Measurements from ENCODE around the gene CALN1. TPM values are rescaled to one million over a fixed set of nuclear protein-coding genes. Genes with fewer than 3 reads are reported as not detected.

Gene CALN1
- total RNA-seq, 1 donor from 2014 or later, result not detected

GRCh38 chr7:72321081-72321480, 91.1 kb downstream of the CALN1 start:
- H3K36me3 Mint-ChIP-seq (ENCODE audit: unreplicated experiment), result no peaks in the 10 kb centered on the region
- DNase-seq (ENCODE audit: extremely low spot score, unreplicated experiment), result no peak
- no peak overlapping the region for H3K27ac Mint-ChIP-seq (ENCODE audit: unreplicated experiment)
- TF ChIP-seq, protein P1, sequence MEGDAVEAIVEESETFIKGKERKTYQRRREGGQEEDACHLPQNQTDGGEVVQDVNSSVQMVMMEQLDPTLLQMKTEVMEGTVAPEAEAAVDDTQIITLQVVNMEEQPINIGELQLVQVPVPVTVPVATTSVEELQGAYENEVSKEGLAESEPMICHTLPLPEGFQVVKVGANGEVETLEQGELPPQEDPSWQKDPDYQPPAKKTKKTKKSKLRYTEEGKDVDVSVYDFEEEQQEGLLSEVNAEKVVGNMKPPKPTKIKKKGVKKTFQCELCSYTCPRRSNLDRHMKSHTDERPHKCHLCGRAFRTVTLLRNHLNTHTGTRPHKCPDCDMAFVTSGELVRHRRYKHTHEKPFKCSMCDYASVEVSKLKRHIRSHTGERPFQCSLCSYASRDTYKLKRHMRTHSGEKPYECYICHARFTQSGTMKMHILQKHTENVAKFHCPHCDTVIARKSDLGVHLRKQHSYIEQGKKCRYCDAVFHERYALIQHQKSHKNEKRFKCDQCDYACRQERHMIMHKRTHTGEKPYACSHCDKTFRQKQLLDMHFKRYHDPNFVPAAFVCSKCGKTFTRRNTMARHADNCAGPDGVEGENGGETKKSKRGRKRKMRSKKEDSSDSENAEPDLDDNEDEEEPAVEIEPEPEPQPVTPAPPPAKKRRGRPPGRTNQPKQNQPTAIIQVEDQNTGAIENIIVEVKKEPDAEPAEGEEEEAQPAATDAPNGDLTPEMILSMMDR (IDR thresholded peaks at IDR 0.05), result no peak
- H3K4me3 Mint-ChIP-seq (ENCODE audit: unreplicated experiment), result no peak overlapping the region
- no peaks in the 10 kb centered on the region for H3K27me3 Mint-ChIP-seq (ENCODE audit: unreplicated experiment)
- no peaks in the 10 kb centered on the region for H3K4me1 Mint-ChIP-seq (ENCODE audit: unreplicated experiment)
- peaks cover 13% of the 10 kb centered on the region for H3K9me3 Mint-ChIP-seq (ENCODE audit: unreplicated experiment)

- no peak for DNase-seq (ENCODE audit: extremely low spot score, unreplicated experiment)
- H3K9me3 Mint-ChIP-seq (ENCODE audit: unreplicated experiment), result peaks cover 13% of the 10 kb centered on the region
- no peaks in the 10 kb centered on the region for H3K4me1 Mint-ChIP-seq (ENCODE audit: unreplicated experiment)
- TF ChIP-seq, protein P1 (IDR thresholded peaks at IDR 0.05), result no peak
- H3K27ac Mint-ChIP-seq (ENCODE audit: unreplicated experiment), result no peak overlapping the region
- H3K27me3 Mint-ChIP-seq (ENCODE audit: unreplicated experiment), result no peaks in the 10 kb centered on the region
- no peaks in the 10 kb centered on the region for H3K36me3 Mint-ChIP-seq (ENCODE audit: unreplicated experiment)
- no peak overlapping the region for H3K4me3 Mint-ChIP-seq (ENCODE audit: unreplicated experiment)
Measured at GRCh38 chr7:72317341-72317740, 94.8 kb downstream of the CALN1 start.

DNA sequence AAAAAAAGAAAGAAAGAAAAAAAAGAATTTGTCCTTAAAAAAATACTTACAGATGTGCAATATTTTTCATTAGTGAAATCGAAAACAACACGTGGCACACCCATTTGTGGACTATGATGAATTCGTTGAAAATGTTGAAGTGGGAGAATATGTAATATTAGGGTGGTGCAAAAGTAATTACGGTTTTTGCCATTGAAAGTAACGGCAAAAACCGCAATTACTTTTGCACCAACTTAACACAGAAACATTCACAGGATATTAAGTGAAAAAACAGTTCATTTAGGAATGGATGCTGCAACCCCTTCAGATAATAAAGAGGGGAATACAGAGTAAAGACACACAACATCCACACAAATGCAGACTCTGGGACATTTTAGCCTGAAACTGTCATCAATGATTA, 96.0 kb downstream of the CALN1 start:
- Mint-ChIP-seq H3K9me3 (ENCODE audit: unreplicated experiment) (peaks cover 13% of the 10 kb centered on the region), H3K27me3 (ENCODE audit: unreplicated experiment) (no peaks in the 10 kb centered on the region), H3K4me1 (ENCODE audit: unreplicated experiment) (no peaks in the 10 kb centered on the region), H3K36me3 (ENCODE audit: unreplicated experiment) (no peaks in the 10 kb centered on the region), H3K4me3 (ENCODE audit: unreplicated experiment) (no peak overlapping the region), H3K27ac (ENCODE audit: unreplicated experiment) (no peak overlapping the region)
- TF ChIP-seq, protein P1 (IDR thresholded peaks at IDR 0.05), result no peak
- DNase-seq (ENCODE audit: extremely low spot score, unreplicated experiment), result no peak

DNA sequence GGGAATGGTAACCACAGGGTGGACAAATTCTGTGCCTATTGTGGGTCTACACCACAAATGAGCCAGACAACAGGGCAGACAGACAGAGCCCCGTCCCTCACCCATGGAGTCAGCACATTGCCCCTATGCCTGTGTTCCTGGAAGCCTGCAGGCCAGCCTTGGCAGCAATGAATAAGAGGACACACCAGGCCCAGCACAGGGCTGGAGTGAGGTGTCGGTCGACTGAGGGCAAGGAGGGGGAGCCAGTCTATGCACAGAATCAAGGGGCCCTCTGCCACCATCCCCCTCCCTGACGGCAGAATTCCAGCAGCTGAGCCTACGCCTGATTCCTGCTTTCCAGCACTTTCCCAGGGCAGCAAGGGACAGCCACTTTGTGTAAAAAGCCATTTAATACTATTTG, 98.2 kb downstream of the CALN1 start:
- TF ChIP-seq, protein P1 (IDR thresholded peaks at IDR 0.05), result no peak
- no peak overlapping the region for H3K27ac Mint-ChIP-seq (ENCODE audit: unreplicated experiment)
- no peaks in the 10 kb centered on the region for H3K4me1 Mint-ChIP-seq (ENCODE audit: unreplicated experiment)
- no peak for DNase-seq (ENCODE audit: extremely low spot score, unreplicated experiment)
- peaks cover 7% of the 10 kb centered on the region for H3K9me3 Mint-ChIP-seq (ENCODE audit: unreplicated experiment)
- H3K4me3 Mint-ChIP-seq (ENCODE audit: unreplicated experiment), result no peak overlapping the region
- no peaks in the 10 kb centered on the region for H3K27me3 Mint-ChIP-seq (ENCODE audit: unreplicated experiment)
- H3K36me3 Mint-ChIP-seq (ENCODE audit: unreplicated experiment), result no peaks in the 10 kb centered on the region

DNA sequence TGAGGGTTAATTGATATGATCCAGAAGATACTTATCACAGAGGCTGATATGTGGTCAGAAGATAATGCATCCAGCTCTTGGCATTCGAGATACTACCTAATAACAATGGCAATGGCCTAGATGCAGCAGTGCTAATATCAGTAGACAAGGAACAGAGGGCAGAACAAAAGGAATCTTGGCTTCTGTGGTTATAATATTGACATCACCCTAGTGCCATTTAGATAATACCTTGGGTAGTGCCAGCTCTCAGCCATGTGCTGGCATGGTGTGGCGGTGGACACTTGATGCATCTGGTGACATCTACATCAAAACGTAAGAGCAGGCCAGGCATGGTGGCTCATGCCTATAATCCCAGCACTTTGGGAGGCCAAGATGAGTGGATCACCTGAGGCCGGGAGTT, 101.8 kb downstream of the CALN1 start:
- Mint-ChIP-seq H3K9me3 (ENCODE audit: unreplicated experiment) (peaks cover 6% of the 10 kb centered on the region), H3K27me3 (ENCODE audit: unreplicated experiment) (no peaks in the 10 kb centered on the region), H3K27ac (ENCODE audit: unreplicated experiment) (no peak overlapping the region), H3K36me3 (ENCODE audit: unreplicated experiment) (no peaks in the 10 kb centered on the region), H3K4me1 (ENCODE audit: unreplicated experiment) (no peaks in the 10 kb centered on the region), H3K4me3 (ENCODE audit: unreplicated experiment) (no peak overlapping the region)
- no peak for DNase-seq (ENCODE audit: extremely low spot score, unreplicated experiment)
- TF ChIP-seq, protein P1 (IDR thresholded peaks at IDR 0.05), result no peak

All from osteocyte (in vitro differentiated cells).